Cardiac muscle cell (in vitro differentiated cells and primary cell): ENCODE results near the gene BPIFB4. TPM values are rescaled to one million over a fixed set of nuclear protein-coding genes. Genes with fewer than 3 reads are reported as not detected.
"Not testable (repeated sequence)": the region's sequence is repeated elsewhere in the genome, so short reads cannot be mapped to it uniquely, and the experiment has no call there.

Source experiments
- DNase-seq, 2 donors: peaks; one replicate each; pipeline versions ENCODE4 v3.0.0 to v3.0.0-alpha.2; 2010 to 2017; ENCODE audit warnings: low read depth in 1 of 2, low spot score in 1 of 2
- H3K27ac ChIP-seq: fragments of 200-600 bp; sonication (generic); 2 replicates; pipeline ENCODE4 v1.5.1; 2016
- H3K27me3 ChIP-seq: fragments of 200-600 bp; sonication (generic); 2 replicates; pipeline ENCODE4 v1.6.0; 2016; ENCODE audit warnings: control low read depth
- H3K36me3 ChIP-seq: fragments of 200-600 bp; sonication (generic); 2 replicates; pipeline ENCODE4 v1.5.1; 2016; ENCODE audit warnings: control low read depth
- H3K4me1 ChIP-seq: fragments of 200-600 bp; sonication (generic); 2 replicates; pipeline ENCODE4 v1.8.1; 2017; ENCODE audit warnings: low read depth, mild to moderate bottlenecking, mixed run types
- H3K4me3 ChIP-seq: fragments of 200-600 bp; sonication (generic); 2 replicates; pipeline ENCODE4 v1.5.1; 2016; ENCODE audit warnings: mild to moderate bottlenecking
- H3K9me3 ChIP-seq: fragments of 200-600 bp; sonication (generic); 2 replicates; pipeline ENCODE4 v1.5.1; 2017; ENCODE audit warnings: low read depth, mild to moderate bottlenecking, control low read depth
- polyA plus RNA-seq: library from polyadenylated mRNA; unstranded; fragments of >200 nt; fragmentation: Nextera tagmentation; extraction: Ambion mirVana; gene quantifications from 2 replicates; pipeline ENCODE4 v1.2.1, GENCODE V29; 2016
- total RNA-seq: library from RNA; depleted of rRNA; stranded (reverse); fragments of >200 nt; gene quantifications from 2 replicates; pipeline ENCODE4 v1.2.3, GENCODE V29; 2016
- TF ChIP-seq, protein P1 (sequence below): IDR thresholded peaks from 2 replicates; pipeline ENCODE4 v1.5.1; 2012; ENCODE audit warnings: low read depth, mild to moderate bottlenecking, low read length

The BPIFB4 gene
- total and polyA plus RNA-seq, 2 experiments from 2014 or later, result not detected

DNA sequence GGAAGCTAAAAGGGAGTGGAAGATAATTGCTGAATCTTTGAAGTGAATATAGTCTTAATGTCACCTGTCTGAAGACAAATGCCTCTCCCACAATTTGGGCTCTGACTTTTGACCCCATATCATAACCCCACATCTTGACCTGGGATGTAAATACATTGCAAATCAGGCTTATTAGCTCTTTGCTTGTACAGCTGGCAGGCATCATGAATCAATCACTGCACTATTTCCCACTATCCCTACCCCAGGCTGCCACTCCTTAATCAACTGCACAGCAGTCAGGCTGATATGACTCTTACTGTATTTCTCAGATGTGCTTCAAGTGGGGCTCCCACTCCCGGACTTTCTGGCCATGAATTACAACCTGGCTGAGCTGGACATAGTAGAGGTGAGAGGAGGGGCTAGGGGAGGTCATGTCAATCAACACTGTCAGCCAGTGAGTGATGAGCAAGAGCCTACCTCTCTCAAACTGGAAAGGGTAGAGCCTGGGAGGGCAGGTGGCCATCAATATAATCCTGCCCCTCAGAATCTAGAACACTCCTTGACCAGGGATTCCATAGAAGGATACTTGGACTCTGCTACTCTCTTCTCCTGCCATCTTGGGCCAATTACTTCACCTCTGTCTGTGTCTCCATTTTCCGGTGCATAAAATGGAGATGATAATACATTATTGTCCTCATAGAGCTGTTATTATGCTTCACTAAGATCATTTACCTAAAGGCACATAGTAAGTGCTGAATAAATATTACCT, 36.3 kb upstream of the BPIFB4 start:
- TF ChIP-seq, protein P1, sequence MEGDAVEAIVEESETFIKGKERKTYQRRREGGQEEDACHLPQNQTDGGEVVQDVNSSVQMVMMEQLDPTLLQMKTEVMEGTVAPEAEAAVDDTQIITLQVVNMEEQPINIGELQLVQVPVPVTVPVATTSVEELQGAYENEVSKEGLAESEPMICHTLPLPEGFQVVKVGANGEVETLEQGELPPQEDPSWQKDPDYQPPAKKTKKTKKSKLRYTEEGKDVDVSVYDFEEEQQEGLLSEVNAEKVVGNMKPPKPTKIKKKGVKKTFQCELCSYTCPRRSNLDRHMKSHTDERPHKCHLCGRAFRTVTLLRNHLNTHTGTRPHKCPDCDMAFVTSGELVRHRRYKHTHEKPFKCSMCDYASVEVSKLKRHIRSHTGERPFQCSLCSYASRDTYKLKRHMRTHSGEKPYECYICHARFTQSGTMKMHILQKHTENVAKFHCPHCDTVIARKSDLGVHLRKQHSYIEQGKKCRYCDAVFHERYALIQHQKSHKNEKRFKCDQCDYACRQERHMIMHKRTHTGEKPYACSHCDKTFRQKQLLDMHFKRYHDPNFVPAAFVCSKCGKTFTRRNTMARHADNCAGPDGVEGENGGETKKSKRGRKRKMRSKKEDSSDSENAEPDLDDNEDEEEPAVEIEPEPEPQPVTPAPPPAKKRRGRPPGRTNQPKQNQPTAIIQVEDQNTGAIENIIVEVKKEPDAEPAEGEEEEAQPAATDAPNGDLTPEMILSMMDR, result no peak
- DNase-seq, result no peak
- Histone ChIP-seq H3K27ac (no peak overlapping the region), H3K9me3 (no peaks in the 10 kb centered on the region), H3K4me3 (no peak overlapping the region), H3K27me3 (no peaks in the 10 kb centered on the region), H3K36me3 (no peaks in the 10 kb centered on the region), H3K4me1 (no peaks in the 10 kb centered on the region)

DNA sequence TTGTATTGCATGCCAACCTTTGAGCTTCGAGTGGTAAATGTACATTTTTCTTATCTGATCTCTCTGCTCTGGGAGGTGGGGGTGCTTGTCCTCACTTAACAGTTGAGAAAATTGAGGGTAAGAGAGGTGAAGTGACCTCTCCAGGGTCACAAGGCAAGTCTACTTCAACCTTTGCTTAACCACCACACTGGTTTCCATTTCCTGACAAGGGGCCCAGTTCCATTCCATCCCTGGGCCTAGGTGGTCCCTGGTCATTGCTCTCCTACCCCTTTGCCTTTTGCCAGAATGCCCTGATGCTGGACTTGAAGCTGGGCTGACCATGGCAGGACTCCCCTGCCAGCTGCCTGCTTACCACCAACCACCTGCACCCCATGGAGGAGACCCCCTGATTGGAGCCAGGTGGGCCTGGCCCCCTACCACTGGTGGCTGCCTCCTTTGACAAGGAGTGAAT, 35.7 kb upstream of the BPIFB4 start:
- no peaks in the 10 kb centered on the region for H3K36me3 ChIP-seq
- TF ChIP-seq, protein P1, result no peak
- no peaks in the 10 kb centered on the region for H3K27me3 ChIP-seq
- no peak for DNase-seq
- H3K9me3 ChIP-seq, result no peaks in the 10 kb centered on the region
- no peak overlapping the region for H3K27ac ChIP-seq
- H3K4me1 ChIP-seq, result no peaks in the 10 kb centered on the region
- no peak overlapping the region for H3K4me3 ChIP-seq

DNA sequence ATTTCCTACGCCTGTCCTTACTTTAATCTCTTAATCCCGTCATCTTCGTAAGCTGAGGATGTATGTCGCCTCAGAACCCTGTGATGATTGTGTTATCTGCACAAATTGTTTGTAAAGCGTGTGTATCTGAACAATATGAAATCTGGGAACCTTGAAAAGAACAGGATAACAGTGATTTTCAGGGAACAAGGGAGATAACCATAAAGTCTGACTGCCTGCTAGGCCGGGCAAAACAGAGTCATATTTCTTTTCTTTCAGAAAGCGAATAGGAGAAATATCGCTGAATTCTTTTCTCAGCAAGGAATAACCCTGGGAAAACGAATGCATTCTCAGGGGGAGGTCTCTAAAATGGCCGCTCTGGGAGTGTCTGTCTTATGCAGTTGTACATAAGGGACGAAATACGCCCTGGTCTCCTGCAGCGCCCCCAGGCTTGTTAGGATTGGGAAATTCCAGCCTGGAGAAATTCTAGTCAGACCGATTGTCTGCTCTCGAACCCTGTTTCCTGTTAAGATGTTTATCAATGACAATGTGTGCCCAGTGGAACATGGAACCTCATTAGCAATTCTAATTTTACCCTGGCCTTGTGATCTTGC, 34.2 kb upstream of the BPIFB4 start:
- H3K4me1 ChIP-seq, H3K9me3 ChIP-seq, H3K36me3 ChIP-seq, H3K27ac ChIP-seq, H3K27me3 ChIP-seq, DNase-seq, H3K4me3 ChIP-seq: not testable (repeated sequence)

DNA sequence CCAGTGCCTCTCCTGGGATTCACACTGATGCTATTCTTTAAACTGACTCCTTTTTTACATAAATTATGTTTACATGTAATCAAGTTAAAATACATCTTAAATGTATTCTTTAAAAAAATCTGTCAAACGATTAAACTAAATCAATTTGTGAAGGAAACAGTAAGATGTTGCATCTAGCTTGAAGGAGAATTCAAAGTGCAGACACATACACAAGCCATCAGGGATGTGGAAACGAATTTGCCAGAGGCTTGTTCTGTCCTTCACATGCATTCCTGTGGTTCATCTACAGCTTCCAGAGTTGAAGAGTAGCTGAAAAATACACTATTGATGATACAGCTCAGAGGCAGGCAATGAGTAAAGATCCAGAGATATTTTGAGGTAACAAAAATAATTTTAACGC, 33.0 kb upstream of the BPIFB4 start:
- TF ChIP-seq, protein P1, result no peak
- Histone ChIP-seq H3K9me3 (no peaks in the 10 kb centered on the region), H3K4me1 (no peaks in the 10 kb centered on the region), H3K36me3 (no peaks in the 10 kb centered on the region), H3K27ac (no peak overlapping the region), H3K4me3 (no peak overlapping the region), H3K27me3 (no peaks in the 10 kb centered on the region)
- peak in 1 of 2 donors; percentile 6 for DNase-seq

DNA sequence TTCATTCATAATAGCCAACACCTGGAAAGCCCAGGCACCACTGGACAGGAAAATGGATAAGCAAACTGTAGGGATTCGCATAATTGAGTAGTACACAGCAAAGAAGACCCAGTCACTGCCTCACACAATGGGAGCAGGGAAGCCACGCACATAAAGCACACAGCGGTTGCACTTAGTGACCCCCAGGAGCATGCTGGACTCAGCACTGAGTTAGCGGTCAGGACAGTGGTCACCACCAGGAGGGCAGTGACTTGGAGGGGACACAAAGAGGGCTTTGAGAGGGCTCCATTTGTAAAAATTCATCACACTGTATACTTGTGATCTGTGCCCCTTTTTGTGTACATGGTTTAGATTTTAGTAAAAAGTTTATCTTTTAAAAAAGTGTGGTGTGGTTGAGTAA, 28.1 kb upstream of the BPIFB4 start:
- H3K36me3 ChIP-seq, result no peaks in the 10 kb centered on the region
- no peak overlapping the region for H3K27ac ChIP-seq
- no peaks in the 10 kb centered on the region for H3K9me3 ChIP-seq
- no peak overlapping the region for H3K4me3 ChIP-seq
- TF ChIP-seq, protein P1, result no peak
- H3K4me1 ChIP-seq, result no peaks in the 10 kb centered on the region
- DNase-seq, result no peak
- H3K27me3 ChIP-seq, result no peaks in the 10 kb centered on the region
